Measurements from ENCODE around the gene SFT2D3. TPM values are rescaled to one million over a fixed set of nuclear protein-coding genes. Genes with fewer than 3 reads are reported as not detected.

SFT2D3 gene, protein sequence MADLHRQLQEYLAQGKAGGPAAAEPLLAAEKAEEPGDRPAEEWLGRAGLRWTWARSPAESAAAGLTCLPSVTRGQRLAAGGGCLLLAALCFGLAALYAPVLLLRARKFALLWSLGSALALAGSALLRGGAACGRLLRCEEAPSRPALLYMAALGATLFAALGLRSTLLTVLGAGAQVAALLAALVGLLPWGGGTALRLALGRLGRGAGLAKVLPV
- 3.2 and 5.0 TPM in 2 replicates for total RNA-seq

GRCh38 chr2:127701193-127701650 is at the start of gene SFT2D3:
Gene SFT2D3, plus strand, starts transcription at chr2:127701497. Its CDS starts 32 bp downstream, at chr2:127701529.
- H3K4me3 ChIP-seq (ENCODE audit: low read depth, low read length): peak within 1 kb of the TSS; percentile 60
- DNase-seq (ENCODE audit: low read depth): peak; percentile 79
- TF ChIP-seq, protein P1, sequence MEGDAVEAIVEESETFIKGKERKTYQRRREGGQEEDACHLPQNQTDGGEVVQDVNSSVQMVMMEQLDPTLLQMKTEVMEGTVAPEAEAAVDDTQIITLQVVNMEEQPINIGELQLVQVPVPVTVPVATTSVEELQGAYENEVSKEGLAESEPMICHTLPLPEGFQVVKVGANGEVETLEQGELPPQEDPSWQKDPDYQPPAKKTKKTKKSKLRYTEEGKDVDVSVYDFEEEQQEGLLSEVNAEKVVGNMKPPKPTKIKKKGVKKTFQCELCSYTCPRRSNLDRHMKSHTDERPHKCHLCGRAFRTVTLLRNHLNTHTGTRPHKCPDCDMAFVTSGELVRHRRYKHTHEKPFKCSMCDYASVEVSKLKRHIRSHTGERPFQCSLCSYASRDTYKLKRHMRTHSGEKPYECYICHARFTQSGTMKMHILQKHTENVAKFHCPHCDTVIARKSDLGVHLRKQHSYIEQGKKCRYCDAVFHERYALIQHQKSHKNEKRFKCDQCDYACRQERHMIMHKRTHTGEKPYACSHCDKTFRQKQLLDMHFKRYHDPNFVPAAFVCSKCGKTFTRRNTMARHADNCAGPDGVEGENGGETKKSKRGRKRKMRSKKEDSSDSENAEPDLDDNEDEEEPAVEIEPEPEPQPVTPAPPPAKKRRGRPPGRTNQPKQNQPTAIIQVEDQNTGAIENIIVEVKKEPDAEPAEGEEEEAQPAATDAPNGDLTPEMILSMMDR (IDR thresholded peaks at IDR 0.05; ENCODE audit: insufficient read depth, low read length, severe bottlenecking): no peak
- peaks cover 2% of the 10 kb centered on the region for H3K36me3 ChIP-seq (ENCODE audit: control insufficient read depth, insufficient read depth, low read length)
- H3K27me3 ChIP-seq (ENCODE audit: control insufficient read depth, insufficient read depth, low read length): no peaks in the 10 kb centered on the region
- FAIRE-seq: no peak

DNA sequence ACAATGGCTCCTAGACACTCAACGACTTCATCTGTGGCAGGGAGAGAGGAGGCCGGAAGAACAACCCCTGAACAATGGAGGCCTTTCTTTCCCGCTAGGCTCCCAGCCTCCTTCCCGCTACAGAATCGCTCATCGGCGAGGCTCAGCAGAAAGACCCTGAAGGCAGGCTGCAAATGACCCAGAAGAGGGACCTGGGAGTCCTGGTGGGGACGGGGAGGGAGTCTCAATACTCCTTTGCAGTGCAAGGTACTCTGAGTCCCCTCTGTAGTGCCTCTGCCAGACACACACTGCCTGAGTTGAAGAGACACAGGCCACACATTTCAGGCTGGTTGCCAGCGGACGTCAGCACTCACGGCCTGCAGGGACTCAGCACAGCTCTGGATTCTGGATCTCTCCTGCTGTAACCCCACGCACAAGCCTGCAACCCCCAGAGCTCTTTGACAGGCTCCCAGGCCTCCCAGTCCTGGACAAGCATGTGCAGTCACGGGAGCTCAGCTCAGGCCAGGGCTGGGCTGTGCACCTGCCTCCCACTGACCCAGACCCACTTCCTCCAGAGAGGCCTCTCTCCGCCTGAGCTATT is 49.2 kb upstream of the SFT2D3 start:
- DNase-seq (ENCODE audit: low read depth): no peak
- Histone ChIP-seq H3K36me3 (ENCODE audit: control insufficient read depth, insufficient read depth, low read length) (no peaks in the 10 kb centered on the region), H3K4me3 (ENCODE audit: low read depth, low read length) (no peak overlapping the region), H3K27me3 (ENCODE audit: control insufficient read depth, insufficient read depth, low read length) (no peaks in the 10 kb centered on the region)
- TF ChIP-seq, protein P1 (IDR thresholded peaks at IDR 0.05; ENCODE audit: insufficient read depth, low read length, severe bottlenecking): no peak
- no peak for FAIRE-seq

- no peaks in the 10 kb centered on the region for H3K27me3 ChIP-seq (ENCODE audit: control insufficient read depth, insufficient read depth, low read length)
- FAIRE-seq: no peak
- no peaks in the 10 kb centered on the region for H3K36me3 ChIP-seq (ENCODE audit: control insufficient read depth, insufficient read depth, low read length)
- DNase-seq (ENCODE audit: low read depth): no peak
- TF ChIP-seq, protein P1 (IDR thresholded peaks at IDR 0.05; ENCODE audit: insufficient read depth, low read length, severe bottlenecking): no peak
- H3K4me3 ChIP-seq (ENCODE audit: low read depth, low read length): no peak overlapping the region
Measured at GRCh38 chr2:127652786-127653357, 48.4 kb upstream of the SFT2D3 start.

- TF ChIP-seq, protein P1 (IDR thresholded peaks at IDR 0.05; ENCODE audit: insufficient read depth, low read length, severe bottlenecking): no peak
- FAIRE-seq (no peak), DNase-seq (ENCODE audit: low read depth) (no peak)
- no peak overlapping the region for H3K4me3 ChIP-seq (ENCODE audit: low read depth, low read length)
- no peaks in the 10 kb centered on the region for H3K27me3 ChIP-seq (ENCODE audit: control insufficient read depth, insufficient read depth, low read length)
- H3K36me3 ChIP-seq (ENCODE audit: control insufficient read depth, insufficient read depth, low read length): no peaks in the 10 kb centered on the region
Measured at GRCh38 chr2:127653421-127654083, 47.7 kb upstream of the SFT2D3 start.

- no peaks in the 10 kb centered on the region for H3K27me3 ChIP-seq (ENCODE audit: control insufficient read depth, insufficient read depth, low read length)
- TF ChIP-seq, protein P1 (IDR thresholded peaks at IDR 0.05; ENCODE audit: insufficient read depth, low read length, severe bottlenecking): no peak
- no peak for FAIRE-seq
Measured at GRCh38 chr2:127654084-127654837, 47.0 kb upstream of the SFT2D3 start.

More at GRCh38 chr2:127654084-127654837, 47.0 kb upstream of the SFT2D3 start:
- Histone ChIP-seq H3K4me3 (ENCODE audit: low read depth, low read length) (no peak overlapping the region), H3K36me3 (ENCODE audit: control insufficient read depth, insufficient read depth, low read length) (no peaks in the 10 kb centered on the region)
- no peak for DNase-seq (ENCODE audit: low read depth)

Measured in bronchial epithelial cell (primary cell).